CD4-positive, alpha-beta T cell treated with Interleukin-15 for 4 hours (primary cell): ENCODE measurements around the gene ZNF653.
A peak's percentile ranks its signal among the peaks of the same experiment; 100 is the strongest.
"Not testable (repeated sequence)": the region's sequence is repeated elsewhere in the genome, so short reads cannot be mapped to it uniquely, and the experiment has no call there.

ENCODE experiments used
- DNase-seq: peaks from one replicate; pipeline ENCODE4 v3.0.0-alpha.2; 2020; ENCODE audit warnings: low spot score

Gene ZNF653

GRCh38 chr19:11481534-11482383, 23.9 kb downstream of the ZNF653 start:
- peak; percentile 60 for DNase-seq

DNA sequence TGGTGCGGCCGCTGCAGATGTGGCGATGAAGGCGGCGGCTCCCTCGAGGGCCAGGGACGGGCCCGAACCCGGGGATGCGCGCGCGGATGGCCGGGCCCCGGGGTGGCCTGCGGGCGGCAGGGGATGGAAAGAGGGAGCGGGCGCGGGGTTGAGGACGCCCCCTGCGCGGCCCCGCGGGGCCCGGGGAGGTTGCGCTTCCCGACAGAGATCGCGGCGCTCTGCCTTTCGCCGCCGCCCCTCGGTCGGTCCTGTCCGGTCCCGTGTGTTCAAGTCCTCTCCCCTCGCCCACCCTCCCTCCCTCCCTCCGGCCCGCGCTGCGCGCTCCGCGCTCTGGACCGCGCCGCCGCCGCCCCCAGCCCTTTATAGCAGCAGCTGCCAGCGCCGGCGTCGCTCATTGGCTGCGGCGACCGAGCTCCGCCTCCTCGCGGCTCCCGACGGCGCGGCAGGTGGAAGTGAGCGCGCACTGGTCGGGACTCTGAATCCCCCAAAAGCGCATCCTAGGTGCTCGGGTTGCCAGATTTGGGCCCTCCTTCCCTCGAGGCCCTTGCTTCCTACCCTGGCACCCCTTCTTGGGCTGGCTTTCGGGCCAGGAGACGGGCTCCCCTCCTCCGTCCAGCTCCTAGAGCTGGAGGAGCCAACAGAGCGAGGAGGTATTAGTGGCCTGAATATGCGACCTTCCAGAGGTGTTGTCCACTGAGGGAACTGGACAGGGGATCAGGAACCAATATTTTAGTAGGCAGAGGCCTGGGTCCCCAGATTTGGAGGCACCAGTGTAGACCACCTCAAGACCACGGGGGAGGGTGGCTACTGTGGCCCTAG, 24.7 kb downstream of the ZNF653 start, which contains the start of gene ELAVL3:
TSS of gene ELAVL3 (minus strand) at position 332 of the 819 bp plus-strand sequence. CDS start 438 bp downstream, outside the sequence.
- DNase-seq = no peak

DNA sequence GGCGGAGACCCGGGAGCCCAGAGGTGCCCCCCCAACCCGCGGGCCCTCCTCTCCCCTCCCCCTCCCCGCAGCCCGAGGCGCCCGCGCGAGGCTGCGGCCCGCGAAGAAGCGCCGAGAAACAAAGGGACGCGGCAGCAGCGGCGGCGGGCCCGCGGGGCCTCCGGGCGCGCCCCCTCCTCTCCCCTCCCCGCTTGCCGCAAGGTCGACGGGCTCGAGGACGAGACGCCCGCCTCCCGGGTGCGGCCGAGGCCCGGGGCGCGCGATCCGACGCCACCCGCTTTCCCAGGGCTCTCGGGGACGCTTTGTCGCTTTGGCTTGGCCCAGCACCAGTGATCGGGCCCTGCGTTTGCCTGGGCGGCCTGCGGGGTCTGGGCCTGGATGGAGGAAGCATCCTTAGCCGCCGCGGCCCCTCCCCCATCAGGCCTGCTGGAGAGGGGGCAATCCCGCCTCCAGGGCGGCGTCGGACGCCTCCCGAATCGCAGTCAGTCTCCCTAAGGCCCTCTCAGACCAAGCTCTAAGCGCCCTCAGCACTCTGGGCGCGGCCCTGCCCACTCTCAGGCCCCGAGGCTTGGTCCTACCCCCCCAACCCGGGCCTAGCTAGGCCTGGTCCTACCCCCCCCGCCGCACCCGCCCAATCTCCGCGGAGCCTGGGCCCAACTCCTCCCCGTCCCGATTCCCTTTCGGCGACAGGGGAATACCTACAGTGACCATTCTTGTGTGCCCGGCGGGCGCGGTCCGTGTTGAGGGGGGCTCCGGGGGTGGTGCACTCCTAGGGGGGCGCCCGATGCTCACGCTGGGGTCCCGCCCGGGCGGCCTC, 25.5 kb downstream of the ZNF653 start:
- DNase-seq = no peak

DNA sequence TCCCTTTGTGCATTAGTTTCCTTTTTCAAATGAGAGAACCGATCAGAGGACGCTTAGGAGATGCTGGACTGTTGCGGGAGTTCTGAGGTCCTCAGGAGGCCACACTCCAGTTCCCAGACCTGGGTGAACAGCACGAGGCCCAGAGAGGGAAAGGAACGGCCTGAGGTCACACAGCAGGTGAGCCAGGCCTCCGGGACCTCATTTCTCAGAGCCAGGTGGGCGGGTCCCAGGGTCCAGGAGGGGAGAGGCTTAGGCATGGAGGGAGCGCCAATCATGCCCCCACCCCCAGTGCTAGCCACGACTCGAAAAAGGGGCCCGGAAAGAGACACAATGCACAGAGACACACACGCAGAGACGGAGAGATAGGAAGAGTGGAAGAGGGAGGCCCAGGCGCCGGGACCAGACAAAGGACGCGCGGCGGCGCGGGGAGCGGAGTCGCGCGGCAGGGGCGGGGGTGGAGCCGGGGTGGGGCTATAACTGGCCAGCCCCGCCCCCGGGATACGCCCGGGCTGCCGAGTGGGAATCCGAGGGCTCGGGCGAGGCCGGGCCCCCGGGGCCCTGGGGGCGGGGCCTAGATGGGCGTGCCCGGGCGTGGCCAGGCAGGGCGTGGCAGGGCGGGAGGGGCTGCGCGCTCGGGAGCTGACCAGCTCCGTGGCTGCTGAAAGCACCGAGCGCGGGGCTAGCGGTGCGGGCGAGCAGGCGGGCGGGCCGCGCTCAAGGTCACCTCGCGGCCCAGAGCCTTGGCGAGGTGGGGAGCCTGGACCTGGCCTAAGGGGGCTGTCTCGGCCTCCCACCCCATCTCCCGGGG, 26.3 kb downstream of the ZNF653 start:
- DNase-seq = no peak

- no peak for DNase-seq
Measured at GRCh38 chr19:11478167-11479089, 27.2 kb downstream of the ZNF653 start.

- no peak for DNase-seq
Measured at GRCh38 chr19:11475861-11476260, 29.8 kb downstream of the ZNF653 start.

DNA sequence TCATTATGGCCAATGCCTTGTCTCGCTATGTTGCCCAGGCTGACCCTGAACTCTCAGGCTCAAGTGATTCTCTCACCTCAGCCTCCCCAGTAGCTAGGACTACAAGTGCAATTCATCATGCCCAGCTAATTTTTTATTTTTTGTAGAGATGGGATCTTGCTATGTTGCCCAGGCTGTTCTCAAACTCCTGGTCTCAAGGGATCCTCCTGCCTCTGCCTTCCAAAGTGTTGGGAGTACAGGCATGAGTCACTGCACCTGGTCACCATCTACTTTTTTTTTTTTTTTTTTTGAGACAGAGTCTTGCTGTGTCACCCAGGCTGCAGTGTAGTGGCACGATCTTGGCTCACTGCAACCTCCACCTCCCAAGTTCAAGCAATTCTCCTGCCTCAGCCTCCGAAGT, 30.3 kb downstream of the ZNF653 start:
- not testable (repeated sequence) for DNase-seq

DNA sequence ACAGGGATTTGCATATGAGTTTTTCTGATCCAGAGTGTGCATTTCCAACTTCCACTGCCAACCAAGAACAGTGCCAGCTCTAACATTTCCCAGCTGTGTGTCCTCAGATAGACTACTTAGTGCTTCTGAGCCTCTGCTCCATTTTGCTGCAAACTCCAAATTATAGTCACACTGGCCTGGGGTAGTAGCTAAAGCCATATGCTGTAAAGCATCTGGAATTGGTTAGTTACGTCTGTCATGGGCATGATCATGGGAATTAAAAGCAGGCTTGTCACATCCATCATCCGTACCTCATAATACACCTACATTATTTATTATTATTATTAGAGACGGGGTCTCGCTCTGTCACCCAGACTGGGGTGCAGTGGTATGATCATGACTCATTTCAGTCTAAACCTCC, 31.9 kb downstream of the ZNF653 start:
- no peak for DNase-seq

GRCh38 chr19:11468266-11468845, 37.3 kb downstream of the ZNF653 start:
- not testable (repeated sequence) for DNase-seq

DNA sequence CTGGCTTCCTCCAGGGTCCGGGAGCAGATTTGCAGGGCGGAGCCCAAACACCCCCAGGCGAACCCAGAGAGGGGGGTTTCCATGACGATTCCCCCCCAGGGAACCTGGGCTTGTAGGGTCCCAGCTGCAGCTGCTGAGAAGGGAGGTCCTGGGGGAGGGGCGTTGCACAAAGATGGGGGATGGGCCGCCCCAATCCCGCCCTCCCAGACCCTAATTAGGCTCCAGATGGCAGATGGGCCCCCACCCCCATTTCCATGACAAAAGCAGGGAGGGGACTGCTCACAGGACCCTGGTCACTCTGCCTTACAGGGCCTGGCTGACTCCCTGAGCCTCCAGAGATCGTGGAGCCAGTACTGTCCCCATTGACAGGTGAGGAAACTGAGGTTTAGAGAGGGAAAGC, 40.0 kb downstream of the ZNF653 start:
- DNase-seq = no peak

DNA sequence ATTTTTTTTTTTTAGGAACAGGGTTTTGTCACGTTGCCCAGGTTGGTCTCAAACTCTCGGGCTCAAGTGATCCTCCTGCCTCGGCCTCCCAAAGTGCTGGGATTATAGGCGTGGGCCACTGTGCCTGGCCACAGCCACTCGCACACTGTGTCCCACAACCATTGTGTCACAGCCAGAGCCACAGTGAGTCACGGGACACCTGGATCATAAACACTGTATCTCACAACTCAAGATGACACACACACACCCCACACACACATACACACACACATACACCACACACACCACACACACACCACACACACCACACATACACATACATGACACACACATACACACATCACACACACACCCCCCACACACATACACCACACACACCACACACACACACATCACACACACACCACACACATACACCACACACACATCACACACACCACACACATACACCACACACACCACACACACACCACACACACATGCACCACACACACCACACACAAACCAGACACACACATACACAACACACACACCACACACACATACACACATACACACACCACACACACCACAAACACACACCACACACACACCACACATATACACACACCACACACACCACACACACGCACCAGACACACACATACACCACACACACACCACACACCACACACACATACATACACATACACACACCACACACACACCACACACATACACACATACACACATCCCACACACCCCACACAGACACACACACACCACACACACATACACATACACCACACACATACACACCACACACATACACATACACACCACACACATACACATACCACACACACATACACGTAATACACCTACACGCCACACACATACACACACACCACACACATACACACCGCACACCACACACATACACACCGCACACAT, 41.0 kb downstream of the ZNF653 start:
- DNase-seq = no peak

DNA sequence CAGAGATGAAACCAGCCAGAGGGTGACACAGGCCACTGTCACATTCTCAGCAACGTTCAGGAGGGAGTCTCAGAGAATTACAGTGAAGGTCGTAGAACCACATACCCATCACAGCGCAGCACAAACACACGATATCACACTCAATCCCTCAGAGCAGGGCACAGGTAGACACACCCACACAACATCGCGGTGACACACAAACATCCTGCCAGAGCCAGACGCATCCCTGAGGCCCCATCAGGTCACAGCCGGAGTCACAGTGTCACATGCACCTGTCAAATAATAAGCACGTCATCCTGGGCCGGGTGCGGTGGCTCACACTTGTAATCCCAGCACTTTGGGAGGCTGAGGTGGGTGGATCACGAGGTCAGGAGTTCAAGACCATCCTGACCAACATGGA, 42.2 kb downstream of the ZNF653 start:
- no peak for DNase-seq

- DNase-seq = no peak
Measured at GRCh38 chr19:11461453-11461852, 44.2 kb downstream of the ZNF653 start.

DNA sequence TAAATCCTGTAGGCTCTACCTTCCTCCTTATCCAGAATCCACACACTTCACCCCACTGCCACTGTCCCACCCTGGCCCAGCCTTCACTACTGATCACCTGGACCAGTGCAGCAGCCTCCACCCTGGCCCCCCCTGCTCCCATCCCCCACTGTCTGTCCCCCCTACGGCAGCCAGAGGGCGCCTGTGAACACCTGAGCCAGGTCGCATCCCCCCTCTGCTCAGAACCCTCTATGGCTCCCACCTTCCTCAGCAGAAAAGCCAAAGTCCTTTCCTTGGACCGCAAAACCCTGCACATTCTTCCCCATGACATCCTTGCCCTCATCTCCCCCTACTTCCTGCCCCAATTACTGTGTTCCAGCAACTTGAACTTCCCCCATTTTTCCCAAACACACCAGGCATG, 45.4 kb downstream of the ZNF653 start:
- no peak for DNase-seq

GRCh38 chr19:11458912-11459311, 46.7 kb downstream of the ZNF653 start:
- DNase-seq = not testable (repeated sequence)

DNA sequence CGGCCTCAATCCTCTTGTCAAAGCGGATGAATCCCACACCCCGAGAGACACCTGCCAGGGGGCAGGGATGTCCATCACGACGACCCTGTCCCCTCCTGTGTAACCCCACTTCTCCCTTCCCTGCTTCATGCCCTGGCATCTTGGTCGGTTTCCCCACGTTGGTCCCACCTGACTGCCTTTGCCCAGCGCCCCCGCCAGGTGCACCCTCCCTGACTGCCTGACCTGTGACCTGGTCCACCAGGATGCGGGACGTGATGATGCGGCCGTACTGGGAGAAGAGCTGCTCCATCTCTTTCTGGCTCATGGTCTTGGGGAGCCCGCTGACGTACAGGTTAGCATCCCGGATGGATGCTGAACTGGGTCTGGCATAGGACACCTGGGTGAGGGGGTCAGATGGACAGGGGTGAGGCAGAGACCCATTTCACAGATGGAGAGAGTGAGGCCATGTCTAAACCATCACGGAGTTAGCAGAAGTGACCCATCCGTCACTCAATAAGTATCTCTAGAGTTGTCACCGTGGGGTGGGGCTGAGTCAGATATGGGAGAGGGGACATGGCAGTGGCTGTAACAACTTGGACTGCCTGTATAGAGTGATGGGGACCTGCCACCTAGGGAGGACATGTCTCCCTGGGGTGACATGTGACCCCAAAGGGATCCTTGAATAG, 47.3 kb downstream of the ZNF653 start:
- no peak for DNase-seq

- no peak for DNase-seq
Measured at GRCh38 chr19:11457831-11458230, 47.8 kb downstream of the ZNF653 start.

DNA sequence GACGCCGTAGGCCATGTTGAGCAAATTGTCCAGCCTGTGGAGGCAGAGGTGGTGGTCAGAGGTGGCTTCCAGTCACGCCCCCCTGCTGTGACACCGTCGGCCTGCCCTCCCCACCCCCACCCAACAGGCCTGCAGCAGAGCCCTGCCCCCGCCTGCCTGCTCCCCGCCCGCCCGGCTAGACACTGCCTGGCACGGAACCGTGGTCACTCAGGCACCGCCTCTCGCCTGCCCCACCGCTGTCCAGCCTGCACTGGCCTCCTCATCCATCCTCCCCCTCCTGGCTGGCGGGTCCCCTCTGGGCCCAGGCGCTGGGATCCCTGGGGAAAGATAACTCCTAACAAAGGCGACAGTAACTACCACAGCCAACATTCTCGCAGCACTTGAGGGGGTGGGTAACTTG, 48.5 kb downstream of the ZNF653 start:
- no peak for DNase-seq
